Heart right ventricle (tissue), 16 donors: ENCODE measurements around the gene LITAF. TPM values are rescaled to one million over a fixed set of nuclear protein-coding genes. Genes with fewer than 3 reads are reported as not detected.

Experiments
- ATAC-seq, 8 donors: fragments of 200-7000 bp; cut with Tn5 transposase; one replicate each; pipeline ENCODE4 v1.9.1; 2020; ENCODE audit warnings: mild to moderate bottlenecking in 8 of 8, moderate library complexity in 8 of 8, moderate number of reproducible peaks in 1 of 8
- DNase-seq, 2 donors: peaks; one replicate each; pipeline ENCODE4 v3.0.0-alpha.2; 2020
- H3K27ac ChIP-seq, 10 donors: fragments of 200-600 bp; sonication (generic) in 2 of 10; one replicate each; pipeline versions ENCODE4 v1.5.0 to v1.8.0; 2020 to 2022; ENCODE audit warnings: mild to moderate bottlenecking in 3 of 10
- H3K27me3 ChIP-seq, 7 donors: fragments of 200-600 bp; one replicate each; pipeline ENCODE4 v1.8.0; 2021 to 2022; ENCODE audit warnings: mild to moderate bottlenecking in 2 of 7
- H3K36me3 ChIP-seq, 9 donors: fragments of 200-600 bp; sonication (generic) in 1 of 9; one replicate each; pipeline versions ENCODE4 v1.5.0 to v1.8.0; 2020 to 2022; ENCODE audit warnings: mild to moderate bottlenecking in 2 of 9
- H3K4me1 ChIP-seq, 9 donors: fragments of 200-600 bp; sonication (generic) in 1 of 9; one replicate each; pipeline versions ENCODE4 v1.5.0 to v1.8.0; 2020 to 2022; ENCODE audit warnings: mild to moderate bottlenecking in 4 of 9
- H3K4me3 ChIP-seq, 10 donors: fragments of 200-600 bp; sonication (generic) in 2 of 10; one replicate each; pipeline versions ENCODE4 v1.5.0 to v1.8.0; 2020 to 2022; ENCODE audit warnings: mild to moderate bottlenecking in 7 of 10, moderate library complexity in 2 of 10
- H3K9me3 ChIP-seq, 11 donors: fragments of 200-600 bp in 10 of 11; sonication (generic) in 2 of 11; one replicate each; pipeline versions ENCODE4 v1.5.0 to v1.8.0; 2013 to 2022; ENCODE audit warnings: mild to moderate bottlenecking in 2 of 11, control low read depth in 1 of 11, moderate library complexity in 1 of 11
- CTCF ChIP-seq, 9 donors: fragments of 200-600 bp; sonication (generic) in 2 of 9; IDR thresholded peaks; one replicate each; pipeline versions ENCODE4 v1.5.0 to v1.8.0; 2021 to 2022; ENCODE audit warnings: antibody characterized with exemption in 9 of 9, mild to moderate bottlenecking in 5 of 9, moderate library complexity in 1 of 9
- WGBS, 2 donors: extraction: QIAGEN DNeasy Blood & Tissue Kit; methylation state at CpG; one replicate each; pipeline ENCODE4 v1.1.7; 2013; ENCODE audit warnings: inconsistent platforms in 1 of 2; 5-methylcytosine and 5-hydroxymethylcytosine counted together
- intact Hi-C, 10 donors: fragments of 100-400 bp; cut with DNase I; formaldehyde crosslinking; loops; one replicate each; pipeline versions ENCODE4 v1.11.1 to v1.14.2; 2022
- polyA plus RNA-seq, 2 donors: library from polyadenylated mRNA; stranded (reverse); fragments of 200-250 nt; gene quantifications; one replicate each; pipeline ENCODE4 v1.2.3, GENCODE V29; 2013
- total RNA-seq, 10 donors: library from RNA; stranded (reverse); fragmentation: NEBNext Ultra II Directional in 3 of 10; extraction: Animal tissue kit (Norgen Biotek cat#: 25700) in 3 of 10; gene quantifications; one replicate each; pipeline versions ENCODE4 v1.2.1 to v1.2.4, GENCODE V29; 2021 to 2023
- donor health status: Arrhythmogenic right ventricular cardiomyopathy.
- donor health status: ischemic (EF 13 %, LVEDD 7.1; RV severe dilation, severe dysfunction).
- donor health status: healthy with polysubstance abuse.
- donor health status: DM: no; HTN: yes; CAD: no.
- donor health status: DM: no; HTN: no; CAD: no.
- donor health status: ischemic (EF 25% LVEDD 6.9; RV normal size, moderate dysfunction).
- donor health status: ischemic (EF 25% LVEDD 5.7; RV mildly dilated, moderate dysfunction).
- donor health status: healthy.
- donor health status: DM: yes; HTN: yes; CAD: no.
- donor health status: Ischemic cardiomyopathy.
- donor health status: ischemic (EF 35%, LVEDD 5.7; RV mildly dilated, moderate dysfunction).
- donor health status: nonischemic (EF 11% LVEDD 7.7; RV severe dilation, severe dysfunction).
- donor health status: DM: yes; HTN: yes; CAD: no.
- donor health status: PGD.
- donor health status: ischemic (EF 29% LVEDD 5.4; RV normal size, mild dysfunction).
- donor health status: nonischemic (EF 23%, LVEDD 6.1; RV moderate dilation, normal function).

LITAF gene
- total and polyA plus RNA-seq, 12 donors, result 13.3 to 96.9 (median 38.2) TPM

GRCh38 chr16:11627822-11628457 is 41.2 kb upstream of the LITAF start:
- intact Hi-C loops, result no loop called here
- WGBS, 2 donors, result 59 to 79% methylated on average over 14 to 15 of the region's 15 CpGs
- DNase-seq (peak in 1 of 2 donors; percentile 30), ATAC-seq (peak in 6 of 8 donors; percentile 19 to 46 (median 32))
- Histone ChIP-seq H3K9me3 (no peaks in the 10 kb centered on the region), H3K4me1 (peaks cover 0 to 68% (median 6%) of the 10 kb centered on the region in 9 donors), H3K4me3 (no peak overlapping the region), H3K27ac (peak overlapping the region in 8 of 10 donors; percentile 29 to 87 (median 64)), H3K36me3 (no peaks in the 10 kb centered on the region), H3K27me3 (no peaks in the 10 kb centered on the region)
- no peak for TF ChIP-seq CTCF (IDR thresholded peaks at IDR 0.05)

- H3K4me1 ChIP-seq, result peaks cover 0 to 66% (median 3%) of the 10 kb centered on the region in 9 donors
- intact Hi-C loops, result no loop called here
- no peaks in the 10 kb centered on the region for H3K9me3 ChIP-seq
- 97 to 98% methylated on average over 5 of the region's 5 CpGs for WGBS, 2 donors
- no peak for TF ChIP-seq CTCF (IDR thresholded peaks at IDR 0.05)
- no peak overlapping the region for H3K4me3 ChIP-seq
- no peak for ATAC-seq
- no peaks in the 10 kb centered on the region for H3K36me3 ChIP-seq
- H3K27ac ChIP-seq, result peak overlapping the region in 6 of 10 donors; percentile 3 to 87 (median 52)
- no peaks in the 10 kb centered on the region for H3K27me3 ChIP-seq
- no peak for DNase-seq
These were observed 40.6 kb upstream of the LITAF start for GRCh38 chr16:11627292-11627663.

DNA sequence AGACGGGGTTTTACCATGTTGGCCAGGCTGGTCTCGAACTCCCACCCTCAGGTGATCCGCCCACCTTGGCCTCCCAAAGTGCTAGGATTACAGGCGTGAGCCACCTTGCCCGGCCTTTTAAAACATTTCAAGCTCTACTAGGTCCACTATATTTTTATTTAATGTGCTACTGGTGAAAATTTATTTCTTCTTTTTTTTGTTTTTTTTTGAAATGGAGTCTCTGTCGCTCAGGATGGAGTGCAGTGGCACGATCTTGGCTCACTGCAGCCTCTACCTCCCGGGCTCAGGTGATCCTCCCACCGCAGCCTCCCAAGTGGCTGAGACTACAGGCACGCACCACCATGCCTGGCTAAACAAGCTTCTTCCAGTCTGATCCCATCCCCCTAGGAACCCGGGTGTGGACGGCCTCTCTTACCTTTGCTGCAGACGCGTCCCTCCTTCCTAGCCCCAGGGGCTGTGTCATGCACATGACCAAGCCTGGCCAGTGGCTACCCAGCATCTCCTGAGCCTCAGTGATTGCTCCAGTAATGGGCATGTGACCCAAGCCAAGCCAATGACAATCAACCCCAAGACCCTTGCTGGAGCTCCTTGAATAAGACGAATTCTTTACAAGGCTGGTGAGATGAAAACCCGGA is 40.1 kb upstream of the LITAF start:
- TF ChIP-seq CTCF (IDR thresholded peaks at IDR 0.05), result no peak
- no peak for DNase-seq
- ATAC-seq, result no peak
- no peaks in the 10 kb centered on the region for H3K9me3 ChIP-seq
- H3K27ac ChIP-seq, result peak overlapping the region in 2 of 10 donors; percentile 37 to 87
- no peaks in the 10 kb centered on the region for H3K27me3 ChIP-seq
- H3K4me3 ChIP-seq, result no peak overlapping the region
- intact Hi-C loops, result no loop called here
- WGBS, 2 donors, result 95 to 96% methylated on average over 16 of the region's 16 CpGs
- H3K36me3 ChIP-seq, result no peaks in the 10 kb centered on the region
- peaks cover 0 to 68% (median 6%) of the 10 kb centered on the region in 9 donors for H3K4me1 ChIP-seq

DNA sequence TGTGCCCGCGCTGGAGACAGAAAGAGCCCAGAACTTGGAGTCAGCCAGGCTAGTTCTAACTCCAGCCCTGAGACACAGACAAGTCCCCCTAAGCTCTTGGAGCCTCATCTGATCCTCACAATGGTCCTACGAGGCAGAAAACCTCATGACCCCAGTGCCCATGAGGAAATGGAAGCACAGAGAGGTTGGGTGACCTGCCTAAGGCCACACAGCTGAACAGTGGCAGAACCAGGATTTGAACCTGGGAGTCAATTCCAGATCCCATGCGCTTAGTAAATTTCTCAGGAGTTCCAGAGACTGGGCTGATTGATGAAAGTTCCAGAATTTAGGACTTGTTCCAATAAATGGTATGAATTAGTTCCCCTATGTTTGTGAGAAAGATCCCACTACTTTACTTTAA is 39.0 kb upstream of the LITAF start:
- no peaks in the 10 kb centered on the region for H3K9me3 ChIP-seq
- TF ChIP-seq CTCF (IDR thresholded peaks at IDR 0.05), result no peak
- no peaks in the 10 kb centered on the region for H3K27me3 ChIP-seq
- intact Hi-C loops, result no loop called here
- no peak overlapping the region for H3K4me3 ChIP-seq
- ATAC-seq (no peak), DNase-seq (no peak)
- peak overlapping the region in 2 of 10 donors; percentile 14 to 90 for H3K27ac ChIP-seq
- WGBS, 2 donors, result 83 to 86% methylated on average over 4 of the region's 4 CpGs
- peaks cover 0 to 78% (median 8%) of the 10 kb centered on the region in 9 donors for H3K4me1 ChIP-seq
- no peaks in the 10 kb centered on the region for H3K36me3 ChIP-seq
